ENCODE measurements around the gene BICDL1. TPM values are rescaled to one million over a fixed set of nuclear protein-coding genes. Genes with fewer than 3 reads are reported as not detected.
A peak's percentile ranks its signal among the peaks of the same experiment; 100 is the strongest.

Gene BICDL1
- total and polyA plus RNA-seq, 2 donors (not counting 1 experiment from before 2014, with no cell fraction given): not detected

DNA sequence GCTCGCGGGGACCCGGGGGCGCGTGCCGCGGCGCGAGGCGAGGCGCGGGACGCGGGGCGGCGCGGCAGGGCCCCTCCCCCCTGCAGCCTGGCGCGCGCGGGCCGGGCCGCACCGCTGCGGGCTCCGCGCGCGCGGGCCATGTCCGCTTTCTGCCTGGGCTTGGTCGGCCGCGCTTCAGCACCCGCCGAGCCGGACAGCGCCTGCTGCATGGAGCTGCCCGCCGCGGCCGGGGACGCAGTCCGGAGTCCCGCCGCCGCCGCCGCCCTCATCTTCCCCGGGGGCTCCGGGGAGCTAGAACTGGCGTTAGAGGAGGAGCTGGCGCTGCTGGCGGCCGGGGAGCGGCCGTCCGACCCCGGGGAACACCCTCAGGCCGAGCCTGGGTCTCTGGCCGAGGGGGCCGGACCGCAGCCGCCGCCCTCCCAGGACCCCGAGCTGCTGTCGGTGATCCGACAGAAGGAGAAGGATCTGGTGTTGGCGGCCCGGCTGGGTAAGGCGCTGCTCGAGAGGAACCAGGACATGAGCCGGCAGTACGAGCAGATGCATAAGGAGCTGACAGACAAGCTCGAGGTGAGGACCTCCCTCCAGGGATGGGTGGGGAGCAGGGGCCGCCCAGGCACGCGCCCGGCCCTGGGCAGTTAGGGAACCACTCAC, 820 bp downstream of the BICDL1 start:
- Histone ChIP-seq H3K4me2 (ENCODE audit: extremely low read depth, insufficient read depth, low read length) (peak overlapping the region; percentile 25), H2AFZ (ENCODE audit: low read length) (no peak overlapping the region), H3K4me1 (ENCODE audit: control insufficient read depth, extremely low read depth, insufficient read depth, low read length) (no peaks in the 10 kb centered on the region), H3K27me3 (ENCODE audit: control insufficient read depth, insufficient read depth, low read length) (peaks cover 24% of the 10 kb centered on the region), H3K27ac (ENCODE audit: insufficient read depth, low read length) (no peak overlapping the region), H3K9me3 (ENCODE audit: control insufficient read depth, insufficient read depth, low read depth, low read length) (no peaks in the 10 kb centered on the region), H3K36me3 (ENCODE audit: control insufficient read depth, insufficient read depth, low read length) (no peaks in the 10 kb centered on the region), H3K79me2 (ENCODE audit: control insufficient read depth, insufficient read depth, low read length) (no peaks in the 10 kb centered on the region), H3K4me3 (replicated peaks in 1 of 4; ENCODE audit: control extremely low read depth in 1 of 4, insufficient read depth in 1 of 4, low read depth in 3 of 4, low read length in 4 of 4) (peak overlapping the region in 2 of 4 experiments; percentile 10 to 27), H3K9ac (ENCODE audit: insufficient read depth, low read length) (no peak overlapping the region), H4K20me1 (ENCODE audit: control insufficient read depth, extremely low read depth, insufficient read depth, low read length) (no peaks in the 10 kb centered on the region)
- TF ChIP-seq EZH2 (IDR thresholded peaks at IDR 0.05; ENCODE audit: low read length, missing control alignments): peak; percentile 53
- no peak for TF ChIP-seq CTCF (conservative IDR thresholded peaks at IDR 0.05 in 1 of 2, IDR thresholded peaks at IDR 0.05 in 1 of 2; ENCODE audit: low read depth in 1 of 2, low read length in 2 of 2)
- peak; percentile 65 to 73 for DNase-seq (ENCODE audit: low read depth in 2 of 2)

- no peak for DNase-seq (ENCODE audit: low read depth in 2 of 2)
- no peak overlapping the region for H3K4me2 ChIP-seq (ENCODE audit: extremely low read depth, insufficient read depth, low read length)
Measured at GRCh38 chr12:119990382-119990874, 1.4 kb downstream of the BICDL1 start.

More at GRCh38 chr12:119990382-119990874, 1.4 kb downstream of the BICDL1 start:
- H3K79me2 ChIP-seq (ENCODE audit: control insufficient read depth, insufficient read depth, low read length): no peaks in the 10 kb centered on the region
- H2AFZ ChIP-seq (ENCODE audit: low read length): no peak overlapping the region
- H3K4me3 ChIP-seq (replicated peaks in 1 of 4; ENCODE audit: control extremely low read depth in 1 of 4, insufficient read depth in 1 of 4, low read depth in 3 of 4, low read length in 4 of 4): no peak overlapping the region
- TF ChIP-seq EZH2 (IDR thresholded peaks at IDR 0.05; ENCODE audit: low read length, missing control alignments) (no peak), CTCF (conservative IDR thresholded peaks at IDR 0.05 in 1 of 2, IDR thresholded peaks at IDR 0.05 in 1 of 2; ENCODE audit: low read depth in 1 of 2, low read length in 2 of 2) (no peak)
- no peaks in the 10 kb centered on the region for H3K4me1 ChIP-seq (ENCODE audit: control insufficient read depth, extremely low read depth, insufficient read depth, low read length)
- H3K9me3 ChIP-seq (ENCODE audit: control insufficient read depth, insufficient read depth, low read depth, low read length): no peaks in the 10 kb centered on the region
- no peak overlapping the region for H3K9ac ChIP-seq (ENCODE audit: insufficient read depth, low read length)
- H3K27me3 ChIP-seq (ENCODE audit: control insufficient read depth, insufficient read depth, low read length): peaks cover 24% of the 10 kb centered on the region
- no peak overlapping the region for H3K27ac ChIP-seq (ENCODE audit: insufficient read depth, low read length)
- no peaks in the 10 kb centered on the region for H4K20me1 ChIP-seq (ENCODE audit: control insufficient read depth, extremely low read depth, insufficient read depth, low read length)
- no peaks in the 10 kb centered on the region for H3K36me3 ChIP-seq (ENCODE audit: control insufficient read depth, insufficient read depth, low read length)
